ENCODE data around the gene SPINK13.
"Not testable (repeated sequence)": the region's sequence is repeated elsewhere in the genome, so short reads cannot be mapped to it uniquely, and the experiment has no call there.

The SPINK13 gene

DNA sequence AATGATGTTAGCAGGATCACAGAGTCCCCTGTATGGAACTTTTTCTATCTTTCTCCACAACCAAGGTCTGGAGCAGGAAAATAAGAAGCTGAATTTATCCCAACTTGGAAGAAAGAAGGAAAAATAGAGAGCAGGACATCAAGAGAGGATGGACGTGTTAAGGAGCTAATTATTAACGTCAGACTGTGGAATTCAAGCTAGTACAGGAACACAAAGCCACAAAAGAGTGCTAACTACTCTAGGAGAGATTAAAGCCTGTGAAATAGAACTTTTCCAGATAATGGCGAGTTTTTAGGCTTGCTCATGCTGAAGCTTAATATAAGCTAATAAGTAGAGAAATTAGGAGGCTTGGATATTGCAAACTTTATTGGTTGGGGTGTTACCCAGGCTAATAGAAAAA lies 632 bp upstream of the SPINK13 start:
- Histone ChIP-seq H3K27me3 (ENCODE audit: control insufficient read depth, insufficient read depth, low read length) (no peaks in the 10 kb centered on the region), H3K9ac (ENCODE audit: low read length) (no peak overlapping the region), H3K4me3 (ENCODE audit: low read length) (no peak overlapping the region), H3K27ac (ENCODE audit: low read length) (no peak overlapping the region), H3K9me3 (ENCODE audit: control insufficient read depth, low read depth, low read length) (no peaks in the 10 kb centered on the region), H3K4me1 (ENCODE audit: control insufficient read depth, low read depth, low read length) (no peaks in the 10 kb centered on the region), H3K36me3 (ENCODE audit: control insufficient read depth, low read depth, low read length) (no peaks in the 10 kb centered on the region)

GRCh38 chr5:148275129-148275528 lies 6.5 kb downstream of the SPINK13 start:
- not testable (repeated sequence) for H3K4me3 ChIP-seq (ENCODE audit: low read length); H3K9me3 ChIP-seq (ENCODE audit: control insufficient read depth, low read depth, low read length); H3K4me1 ChIP-seq (ENCODE audit: control insufficient read depth, low read depth, low read length); H3K36me3 ChIP-seq (ENCODE audit: control insufficient read depth, low read depth, low read length); H3K27me3 ChIP-seq (ENCODE audit: control insufficient read depth, insufficient read depth, low read length); H3K27ac ChIP-seq (ENCODE audit: low read length); H3K9ac ChIP-seq (ENCODE audit: low read length)

- H3K9me3 ChIP-seq (ENCODE audit: control insufficient read depth, low read depth, low read length); H3K9ac ChIP-seq (ENCODE audit: low read length); H3K27ac ChIP-seq (ENCODE audit: low read length); H3K4me3 ChIP-seq (ENCODE audit: low read length); H3K4me1 ChIP-seq (ENCODE audit: control insufficient read depth, low read depth, low read length); H3K36me3 ChIP-seq (ENCODE audit: control insufficient read depth, low read depth, low read length); H3K27me3 ChIP-seq (ENCODE audit: control insufficient read depth, insufficient read depth, low read length): not testable (repeated sequence)
Measured at GRCh38 chr5:148280893-148281292, 12.3 kb downstream of the SPINK13 start.

DNA sequence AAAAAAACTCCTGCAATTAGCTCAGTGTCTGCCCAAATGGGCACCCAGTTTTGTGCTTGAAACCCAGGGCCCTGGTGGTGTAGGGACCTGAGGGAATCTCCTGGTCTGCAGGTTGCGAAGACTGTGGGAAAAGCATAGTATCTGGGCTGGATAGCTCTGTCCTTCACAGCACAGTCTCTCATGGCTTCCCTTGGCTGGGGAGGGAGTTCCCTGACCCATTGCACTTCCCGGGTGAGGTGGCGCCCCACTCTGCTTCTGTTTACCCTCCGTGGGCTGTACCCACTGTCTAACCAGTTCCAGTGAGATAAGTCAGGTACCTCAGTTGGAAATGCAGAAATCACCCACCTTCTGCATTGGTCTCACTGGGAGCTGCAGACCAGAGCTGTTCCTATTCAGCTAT lies 12.7 kb downstream of the SPINK13 start:
- not testable (repeated sequence) for H3K27me3 ChIP-seq (ENCODE audit: control insufficient read depth, insufficient read depth, low read length); H3K4me3 ChIP-seq (ENCODE audit: low read length); H3K9me3 ChIP-seq (ENCODE audit: control insufficient read depth, low read depth, low read length)

GRCh38 chr5:148290271-148291195 lies 21.9 kb downstream of the SPINK13 start:
- H3K36me3 ChIP-seq (ENCODE audit: control insufficient read depth, low read depth, low read length), result no peaks in the 10 kb centered on the region
- no peaks in the 10 kb centered on the region for H3K4me1 ChIP-seq (ENCODE audit: control insufficient read depth, low read depth, low read length)
- no peaks in the 10 kb centered on the region for H3K27me3 ChIP-seq (ENCODE audit: control insufficient read depth, insufficient read depth, low read length)
- no peaks in the 10 kb centered on the region for H3K9me3 ChIP-seq (ENCODE audit: control insufficient read depth, low read depth, low read length)
- H3K27ac ChIP-seq (ENCODE audit: low read length), result no peak overlapping the region
- no peak overlapping the region for H3K4me3 ChIP-seq (ENCODE audit: low read length)
- H3K9ac ChIP-seq (ENCODE audit: low read length), result no peak overlapping the region

More for the DNA sequence above, 12.7 kb downstream of the SPINK13 start:
- H3K27ac ChIP-seq (ENCODE audit: low read length); H3K4me1 ChIP-seq (ENCODE audit: control insufficient read depth, low read depth, low read length); H3K9ac ChIP-seq (ENCODE audit: low read length); H3K36me3 ChIP-seq (ENCODE audit: control insufficient read depth, low read depth, low read length): not testable (repeated sequence)

GRCh38 chr5:148297731-148298130 lies 29.1 kb downstream of the SPINK13 start:
- no peaks in the 10 kb centered on the region for H3K9me3 ChIP-seq (ENCODE audit: control insufficient read depth, low read depth, low read length)
- no peak overlapping the region for H3K27ac ChIP-seq (ENCODE audit: low read length)
- no peaks in the 10 kb centered on the region for H3K27me3 ChIP-seq (ENCODE audit: control insufficient read depth, insufficient read depth, low read length)
- no peak overlapping the region for H3K9ac ChIP-seq (ENCODE audit: low read length)
- H3K4me1 ChIP-seq (ENCODE audit: control insufficient read depth, low read depth, low read length), result no peaks in the 10 kb centered on the region
- no peak overlapping the region for H3K4me3 ChIP-seq (ENCODE audit: low read length)
- no peaks in the 10 kb centered on the region for H3K36me3 ChIP-seq (ENCODE audit: control insufficient read depth, low read depth, low read length)

- no peaks in the 10 kb centered on the region for H3K9me3 ChIP-seq (ENCODE audit: control insufficient read depth, low read depth, low read length)
- H3K4me1 ChIP-seq (ENCODE audit: control insufficient read depth, low read depth, low read length), result no peaks in the 10 kb centered on the region
- no peaks in the 10 kb centered on the region for H3K27me3 ChIP-seq (ENCODE audit: control insufficient read depth, insufficient read depth, low read length)
Measured at GRCh38 chr5:148306446-148306845, 37.9 kb downstream of the SPINK13 start.

GRCh38 chr5:148309019-148309418 lies 40.4 kb downstream of the SPINK13 start:
- H3K27me3 ChIP-seq (ENCODE audit: control insufficient read depth, insufficient read depth, low read length), result no peaks in the 10 kb centered on the region
- H3K36me3 ChIP-seq (ENCODE audit: control insufficient read depth, low read depth, low read length), result no peaks in the 10 kb centered on the region
- no peaks in the 10 kb centered on the region for H3K4me1 ChIP-seq (ENCODE audit: control insufficient read depth, low read depth, low read length)
- no peak overlapping the region for H3K9ac ChIP-seq (ENCODE audit: low read length)
- H3K9me3 ChIP-seq (ENCODE audit: control insufficient read depth, low read depth, low read length), result no peaks in the 10 kb centered on the region
- H3K27ac ChIP-seq (ENCODE audit: low read length), result no peak overlapping the region
- H3K4me3 ChIP-seq (ENCODE audit: low read length), result no peak overlapping the region

More at GRCh38 chr5:148306446-148306845, 37.9 kb downstream of the SPINK13 start:
- Histone ChIP-seq H3K27ac (ENCODE audit: low read length) (no peak overlapping the region), H3K36me3 (ENCODE audit: control insufficient read depth, low read depth, low read length) (no peaks in the 10 kb centered on the region), H3K4me3 (ENCODE audit: low read length) (no peak overlapping the region), H3K9ac (ENCODE audit: low read length) (no peak overlapping the region)

DNA sequence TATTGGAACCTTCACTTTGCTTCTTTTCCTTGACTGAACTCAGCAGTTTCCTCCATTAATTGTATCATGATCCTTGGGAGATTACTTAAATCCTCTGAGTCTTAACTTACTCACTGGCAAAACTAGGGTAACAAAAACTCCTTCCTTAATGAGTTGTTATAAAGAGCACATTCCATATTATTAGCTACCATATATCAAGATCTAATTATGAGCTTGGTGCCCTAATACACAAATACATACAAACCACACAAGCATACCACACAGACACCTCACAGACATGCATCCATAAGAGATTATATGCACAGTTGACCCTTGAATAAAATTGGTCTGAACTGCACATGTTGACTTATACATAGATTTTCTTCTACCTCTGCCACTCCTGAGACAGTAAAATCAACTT lies 41.2 kb downstream of the SPINK13 start:
- Histone ChIP-seq H3K4me1 (ENCODE audit: control insufficient read depth, low read depth, low read length) (no peaks in the 10 kb centered on the region), H3K9me3 (ENCODE audit: control insufficient read depth, low read depth, low read length) (no peaks in the 10 kb centered on the region), H3K9ac (ENCODE audit: low read length) (no peak overlapping the region), H3K4me3 (ENCODE audit: low read length) (no peak overlapping the region), H3K36me3 (ENCODE audit: control insufficient read depth, low read depth, low read length) (no peaks in the 10 kb centered on the region), H3K27ac (ENCODE audit: low read length) (no peak overlapping the region), H3K27me3 (ENCODE audit: control insufficient read depth, insufficient read depth, low read length) (no peaks in the 10 kb centered on the region)

- Histone ChIP-seq H3K9me3 (ENCODE audit: control insufficient read depth, low read depth, low read length) (no peaks in the 10 kb centered on the region), H3K27me3 (ENCODE audit: control insufficient read depth, insufficient read depth, low read length) (no peaks in the 10 kb centered on the region), H3K9ac (ENCODE audit: low read length) (no peak overlapping the region), H3K27ac (ENCODE audit: low read length) (no peak overlapping the region), H3K4me1 (ENCODE audit: control insufficient read depth, low read depth, low read length) (no peaks in the 10 kb centered on the region), H3K36me3 (ENCODE audit: control insufficient read depth, low read depth, low read length) (no peaks in the 10 kb centered on the region), H3K4me3 (ENCODE audit: low read length) (no peak overlapping the region)
Measured at GRCh38 chr5:148311484-148311883, 42.9 kb downstream of the SPINK13 start.

- H3K9me3 ChIP-seq (ENCODE audit: control insufficient read depth, low read depth, low read length), result no peaks in the 10 kb centered on the region
- no peaks in the 10 kb centered on the region for H3K27me3 ChIP-seq (ENCODE audit: control insufficient read depth, insufficient read depth, low read length)
- H3K4me3 ChIP-seq (ENCODE audit: low read length), result no peak within 1 kb of the TSS
- no peaks in the 10 kb centered on the region for H3K4me1 ChIP-seq (ENCODE audit: control insufficient read depth, low read depth, low read length)
- no peaks in the 10 kb centered on the region for H3K36me3 ChIP-seq (ENCODE audit: control insufficient read depth, low read depth, low read length)
- H3K9ac ChIP-seq (ENCODE audit: low read length), result no peak within 1 kb of the TSS
- H3K27ac ChIP-seq (ENCODE audit: low read length), result no peak within 1 kb of the TSS
Measured at GRCh38 chr5:148312153-148312552, 43.6 kb downstream of the SPINK13 start, which contains the start of gene SPINK7. TSS of gene SPINK7 (plus strand) at chr5:148312423. CDS start at chr5:148312484, 61 bp downstream.

DNA sequence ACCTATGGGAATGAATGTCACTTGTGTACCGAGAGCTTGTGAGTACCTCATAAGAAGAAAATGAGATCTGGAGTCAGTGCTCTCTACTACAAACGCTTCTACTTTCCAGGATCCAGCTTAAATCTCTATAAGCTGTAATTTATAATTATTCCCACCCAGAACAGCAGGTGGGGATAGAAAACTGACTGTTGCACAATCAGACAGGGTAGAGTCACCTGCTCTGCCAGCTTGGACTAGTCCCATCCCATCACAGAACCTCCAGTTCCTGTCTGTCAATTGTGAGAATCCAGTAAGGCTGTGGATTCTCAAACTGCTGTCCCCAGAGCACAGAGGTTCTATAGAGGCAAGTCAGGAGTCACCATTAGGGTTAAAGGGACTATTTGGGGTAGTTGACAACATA lies 45.6 kb downstream of the SPINK13 start:
- H3K9ac ChIP-seq (ENCODE audit: low read length), result no peak overlapping the region
- H3K36me3 ChIP-seq (ENCODE audit: control insufficient read depth, low read depth, low read length), result no peaks in the 10 kb centered on the region
- no peak overlapping the region for H3K4me3 ChIP-seq (ENCODE audit: low read length)
- no peaks in the 10 kb centered on the region for H3K27me3 ChIP-seq (ENCODE audit: control insufficient read depth, insufficient read depth, low read length)
- H3K27ac ChIP-seq (ENCODE audit: low read length), result no peak overlapping the region
- no peaks in the 10 kb centered on the region for H3K4me1 ChIP-seq (ENCODE audit: control insufficient read depth, low read depth, low read length)
- no peaks in the 10 kb centered on the region for H3K9me3 ChIP-seq (ENCODE audit: control insufficient read depth, low read depth, low read length)
